ENCODE measurements around the gene USP3.

DNA sequence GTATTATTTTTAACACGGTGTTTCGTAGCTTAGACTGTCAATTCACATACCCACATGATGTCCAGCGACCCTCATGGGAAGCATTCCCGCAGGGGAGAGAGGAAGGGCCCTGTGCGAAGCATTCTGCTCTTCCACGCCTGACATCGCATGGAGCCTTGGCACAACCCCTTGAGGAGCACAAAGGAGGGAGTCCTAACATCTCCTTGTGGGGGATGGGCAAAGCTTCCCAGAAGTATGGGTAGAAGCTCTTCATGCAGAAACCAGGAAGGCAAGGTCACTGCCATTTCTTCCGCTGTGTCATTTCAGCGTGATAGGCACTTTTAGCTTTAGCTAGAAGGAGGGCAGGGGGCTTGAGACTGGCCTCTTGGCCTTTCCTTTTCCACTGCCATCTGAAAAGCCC is 28.7 kb upstream of the USP3 start:
- TF ChIP-seq, protein P1, sequence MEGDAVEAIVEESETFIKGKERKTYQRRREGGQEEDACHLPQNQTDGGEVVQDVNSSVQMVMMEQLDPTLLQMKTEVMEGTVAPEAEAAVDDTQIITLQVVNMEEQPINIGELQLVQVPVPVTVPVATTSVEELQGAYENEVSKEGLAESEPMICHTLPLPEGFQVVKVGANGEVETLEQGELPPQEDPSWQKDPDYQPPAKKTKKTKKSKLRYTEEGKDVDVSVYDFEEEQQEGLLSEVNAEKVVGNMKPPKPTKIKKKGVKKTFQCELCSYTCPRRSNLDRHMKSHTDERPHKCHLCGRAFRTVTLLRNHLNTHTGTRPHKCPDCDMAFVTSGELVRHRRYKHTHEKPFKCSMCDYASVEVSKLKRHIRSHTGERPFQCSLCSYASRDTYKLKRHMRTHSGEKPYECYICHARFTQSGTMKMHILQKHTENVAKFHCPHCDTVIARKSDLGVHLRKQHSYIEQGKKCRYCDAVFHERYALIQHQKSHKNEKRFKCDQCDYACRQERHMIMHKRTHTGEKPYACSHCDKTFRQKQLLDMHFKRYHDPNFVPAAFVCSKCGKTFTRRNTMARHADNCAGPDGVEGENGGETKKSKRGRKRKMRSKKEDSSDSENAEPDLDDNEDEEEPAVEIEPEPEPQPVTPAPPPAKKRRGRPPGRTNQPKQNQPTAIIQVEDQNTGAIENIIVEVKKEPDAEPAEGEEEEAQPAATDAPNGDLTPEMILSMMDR (conservative IDR thresholded peaks at IDR 0.05; ENCODE audit: low read length) = no peak
- no peak for TF ChIP-seq EZH2phosphoT487 (IDR thresholded peaks at IDR 0.05; ENCODE audit: borderline replicate concordance)
